Memory B cell (primary cell): ENCODE results near the gene FAM50A.

Source experiments
- ATAC-seq: fragments of 150-1000 bp; cut with Tn5 transposase; 2 replicates; pipeline ENCODE4 v1.10.0; 2021; ENCODE audit warnings: low read depth, mild to moderate bottlenecking, moderate library complexity
- DNase-seq, 2 donors: peaks; one replicate each; pipeline ENCODE4 v3.0.0; 2022; ENCODE audit warnings: low spot score in 2 of 2
- H3K27ac Mint-ChIP-seq: one replicate; pipeline ENCODE4 v1.8.0; 2022; ENCODE audit warnings: mild to moderate bottlenecking, moderate library complexity, mixed read lengths
- H3K27me3 Mint-ChIP-seq: one replicate; pipeline ENCODE4 v1.8.0; 2022; ENCODE audit warnings: mixed read lengths
- H3K36me3 Mint-ChIP-seq: one replicate; pipeline ENCODE4 v1.8.0; 2022; ENCODE audit warnings: mild to moderate bottlenecking, mixed read lengths
- H3K4me1 Mint-ChIP-seq: one replicate; pipeline ENCODE4 v1.8.0; 2022; ENCODE audit warnings: mixed read lengths
- H3K4me3 Mint-ChIP-seq: one replicate; pipeline ENCODE4 v1.8.0; 2022; ENCODE audit warnings: mild to moderate bottlenecking, moderate library complexity, mixed read lengths
- H3K9me3 Mint-ChIP-seq: one replicate; pipeline ENCODE4 v1.8.0; 2022; ENCODE audit warnings: mixed read lengths

Gene FAM50A

DNA sequence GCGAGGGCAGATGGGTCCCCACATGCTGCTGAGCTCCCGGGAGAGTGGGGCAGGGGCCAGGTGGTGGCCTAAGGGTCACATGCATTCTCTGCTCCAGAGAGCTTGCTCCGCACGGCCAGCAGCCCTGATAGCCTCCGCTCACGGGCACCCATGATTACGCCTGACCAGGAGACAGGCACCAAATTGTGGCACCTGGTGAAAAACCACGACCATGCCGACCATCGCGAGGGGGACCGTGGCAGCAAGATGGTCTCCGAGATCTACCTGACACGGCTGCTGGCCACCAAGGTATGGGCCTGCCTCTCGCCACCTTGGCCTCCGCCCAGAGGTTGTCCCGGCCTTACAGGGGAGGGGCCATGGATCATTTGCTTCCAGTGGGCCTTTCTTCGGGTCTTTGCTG is 25.9 kb downstream of the FAM50A start:
- H3K4me3 Mint-ChIP-seq, result no peak overlapping the region
- no peak overlapping the region for H3K27ac Mint-ChIP-seq
- H3K36me3 Mint-ChIP-seq, result peaks cover 7% of the 10 kb centered on the region

DNA sequence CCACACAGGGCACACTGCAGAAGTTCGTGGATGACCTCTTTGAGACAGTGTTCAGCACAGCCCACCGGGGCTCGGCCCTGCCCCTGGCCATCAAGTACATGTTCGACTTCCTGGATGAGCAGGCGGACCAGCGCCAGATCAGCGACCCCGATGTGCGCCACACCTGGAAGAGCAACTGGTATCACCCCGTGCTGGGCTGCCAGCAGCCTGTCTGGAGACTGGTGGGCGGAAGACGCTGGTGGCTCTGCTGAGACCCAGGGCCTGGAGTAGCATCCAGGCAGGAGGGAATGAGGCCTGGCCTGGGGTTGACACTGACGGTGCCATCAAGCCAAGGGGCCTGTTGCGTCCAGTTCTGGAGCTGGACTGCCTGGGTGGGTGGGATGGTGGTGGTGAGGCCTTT is 26.5 kb downstream of the FAM50A start:
- ATAC-seq (no peak), DNase-seq (no peak)
- no peaks in the 10 kb centered on the region for H3K9me3 Mint-ChIP-seq
- peaks cover 7% of the 10 kb centered on the region for H3K36me3 Mint-ChIP-seq
- no peak overlapping the region for H3K27ac Mint-ChIP-seq
- no peaks in the 10 kb centered on the region for H3K27me3 Mint-ChIP-seq
- no peaks in the 10 kb centered on the region for H3K4me1 Mint-ChIP-seq
- H3K4me3 Mint-ChIP-seq, result no peak overlapping the region

More for the DNA sequence above, 25.9 kb downstream of the FAM50A start:
- no peak for DNase-seq
- no peak for ATAC-seq
- H3K27me3 Mint-ChIP-seq, result no peaks in the 10 kb centered on the region
- H3K4me1 Mint-ChIP-seq, result no peaks in the 10 kb centered on the region
- H3K9me3 Mint-ChIP-seq, result no peaks in the 10 kb centered on the region

DNA sequence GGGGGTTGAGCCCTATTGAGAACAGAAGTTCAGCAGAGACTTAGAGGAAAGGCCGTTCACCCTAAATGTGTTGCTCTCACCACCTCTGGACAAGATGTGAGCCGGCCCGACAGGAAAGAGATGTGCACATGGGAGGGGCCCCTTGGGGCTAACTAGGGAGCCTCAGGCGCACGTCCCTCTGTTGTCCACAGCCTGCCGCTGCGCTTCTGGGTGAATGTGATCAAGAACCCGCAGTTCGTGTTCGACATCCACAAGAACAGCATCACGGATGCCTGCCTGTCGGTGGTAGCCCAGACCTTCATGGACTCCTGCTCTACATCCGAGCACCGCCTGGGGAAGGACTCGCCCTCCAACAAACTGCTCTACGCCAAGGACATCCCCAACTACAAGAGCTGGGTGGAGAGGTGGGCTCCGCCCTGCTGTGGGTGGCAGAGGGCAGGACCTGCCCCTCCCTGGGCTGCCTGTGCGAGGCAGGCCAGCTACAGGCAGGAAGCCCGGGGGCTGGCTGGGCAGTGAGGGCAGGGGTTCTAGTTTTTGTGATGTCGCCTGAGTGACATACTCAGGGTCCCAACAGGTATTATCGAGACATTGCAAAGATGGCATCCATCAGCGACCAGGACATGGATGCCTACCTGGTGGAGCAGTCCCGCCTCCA is 27.1 kb downstream of the FAM50A start:
- Mint-ChIP-seq H3K9me3 (no peaks in the 10 kb centered on the region), H3K4me3 (no peak overlapping the region), H3K27me3 (no peaks in the 10 kb centered on the region), H3K4me1 (no peaks in the 10 kb centered on the region), H3K27ac (no peak overlapping the region), H3K36me3 (peaks cover 5% of the 10 kb centered on the region)
- DNase-seq, result no peak
- no peak for ATAC-seq

DNA sequence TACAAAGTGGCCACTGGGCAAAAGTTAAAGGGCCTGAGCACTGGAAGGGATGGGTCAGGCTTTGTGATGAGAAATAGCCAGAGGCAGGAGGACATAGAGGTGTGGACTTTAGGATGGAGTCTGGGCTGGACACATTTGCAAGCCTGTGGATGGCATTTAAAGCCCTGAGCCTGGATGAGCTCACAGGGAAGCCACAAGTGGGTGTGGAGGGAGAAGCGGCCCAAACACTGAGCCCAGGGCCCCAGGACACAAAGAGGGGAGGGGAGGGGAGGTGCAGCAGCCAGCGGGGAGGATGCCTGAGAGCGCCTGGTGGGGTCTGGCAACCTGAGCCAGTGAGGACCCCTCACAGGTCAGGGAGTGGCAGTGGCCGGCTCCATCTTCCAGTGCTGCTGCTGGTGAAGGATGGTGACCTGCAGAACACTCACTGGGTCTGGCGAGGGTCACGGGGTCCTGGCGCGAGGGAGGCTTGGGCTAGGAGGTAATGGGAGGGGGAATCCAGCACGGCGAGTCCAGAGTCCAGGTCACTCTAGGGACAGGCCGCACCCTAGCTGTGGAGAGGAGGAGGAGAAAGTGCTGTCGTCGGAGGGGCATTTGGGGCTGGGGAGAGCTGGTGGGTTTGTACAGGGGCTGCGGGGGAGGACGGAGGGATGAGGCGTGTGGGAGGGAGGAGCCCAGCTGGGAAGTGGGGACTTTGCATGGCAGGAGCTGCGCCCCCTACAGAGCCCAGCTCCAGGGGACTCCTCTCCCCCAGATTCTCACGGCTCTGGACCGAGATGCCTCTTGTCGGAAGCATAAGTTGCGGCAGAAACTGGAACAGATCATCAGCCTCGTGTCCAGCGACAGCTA is 28.1 kb downstream of the FAM50A start:
- no peaks in the 10 kb centered on the region for H3K27me3 Mint-ChIP-seq
- no peak overlapping the region for H3K27ac Mint-ChIP-seq
- no peak overlapping the region for H3K4me3 Mint-ChIP-seq
- no peaks in the 10 kb centered on the region for H3K9me3 Mint-ChIP-seq
- peaks cover 5% of the 10 kb centered on the region for H3K36me3 Mint-ChIP-seq
- DNase-seq (no peak), ATAC-seq (no peak)
- H3K4me1 Mint-ChIP-seq, result no peaks in the 10 kb centered on the region

DNA sequence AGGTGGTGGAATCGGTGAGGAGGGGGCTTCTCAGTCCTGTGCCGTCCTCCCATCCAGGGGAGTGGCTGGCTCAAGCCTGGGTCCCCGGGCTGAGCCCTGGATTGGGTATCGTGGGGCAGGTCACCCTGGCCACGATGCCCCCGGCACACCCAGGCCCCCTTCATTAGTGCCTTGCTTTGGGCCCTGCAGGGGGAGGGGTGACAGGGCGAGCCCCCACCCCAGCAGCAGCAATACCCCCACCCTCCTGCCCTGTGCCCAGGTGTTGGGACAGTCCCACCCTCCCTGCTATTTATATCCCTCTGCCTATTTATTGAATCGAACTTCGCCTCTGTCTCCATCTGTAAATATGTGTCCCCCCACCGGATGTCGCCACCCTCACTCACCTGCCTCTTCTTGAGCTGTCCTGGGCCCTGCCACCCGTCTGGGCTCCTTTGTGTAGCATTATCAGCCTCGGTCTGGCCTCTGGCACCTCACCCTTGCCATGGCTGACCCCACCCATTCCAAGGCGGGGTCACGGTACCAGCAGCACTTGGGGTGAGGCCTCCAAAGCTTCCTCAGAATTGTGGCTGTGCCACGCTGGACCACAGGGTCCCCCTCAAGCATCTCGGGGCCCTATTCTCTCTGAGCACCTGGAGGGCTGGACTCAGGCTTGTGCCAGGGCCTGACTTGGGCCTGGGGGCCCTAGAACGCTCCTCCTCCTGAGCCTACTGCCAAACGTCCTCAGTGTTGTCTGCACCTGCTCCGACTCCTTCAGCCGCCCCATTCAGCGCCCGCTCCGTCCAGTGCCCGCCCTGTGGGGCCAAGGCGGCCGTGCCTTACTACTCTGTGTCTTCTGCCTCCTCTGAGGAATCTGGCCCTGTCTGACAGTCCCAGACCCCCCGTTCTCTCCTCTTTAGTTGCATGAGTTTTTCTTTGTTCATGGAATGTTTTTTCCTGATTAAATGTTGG is 29.0 kb downstream of the FAM50A start:
- Mint-ChIP-seq H3K9me3 (no peaks in the 10 kb centered on the region), H3K4me1 (no peaks in the 10 kb centered on the region), H3K27ac (peak overlapping the region; percentile 51), H3K36me3 (peaks cover 5% of the 10 kb centered on the region), H3K27me3 (no peaks in the 10 kb centered on the region), H3K4me3 (no peak overlapping the region)
- DNase-seq, result no peak
- no peak for ATAC-seq

DNA sequence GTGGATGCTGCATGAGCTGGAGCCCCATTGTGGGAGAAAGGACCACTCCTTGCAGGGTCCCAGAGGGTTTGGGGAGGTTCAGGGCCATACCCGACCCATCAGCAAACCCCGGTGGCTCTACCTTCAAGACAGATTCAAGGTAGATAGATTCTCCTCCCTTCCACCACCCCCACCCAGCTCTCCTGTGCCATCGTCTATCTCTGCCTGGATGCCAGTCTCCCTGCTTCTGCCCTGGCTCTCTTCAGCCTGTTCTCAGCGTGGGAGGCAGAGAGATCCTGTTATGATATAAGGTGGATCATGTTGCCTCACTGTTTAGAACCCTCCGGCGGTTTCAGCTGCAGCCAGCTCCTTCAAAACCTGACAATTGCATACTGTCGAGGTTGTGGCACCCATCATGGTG is 29.7 kb downstream of the FAM50A start:
- ATAC-seq (no peak), DNase-seq (no peak)
- H3K9me3 Mint-ChIP-seq, result no peaks in the 10 kb centered on the region
- H3K4me1 Mint-ChIP-seq, result peaks cover 4% of the 10 kb centered on the region
- no peak overlapping the region for H3K4me3 Mint-ChIP-seq
- no peak overlapping the region for H3K27ac Mint-ChIP-seq
- no peaks in the 10 kb centered on the region for H3K27me3 Mint-ChIP-seq
- H3K36me3 Mint-ChIP-seq, result peaks cover 5% of the 10 kb centered on the region

DNA sequence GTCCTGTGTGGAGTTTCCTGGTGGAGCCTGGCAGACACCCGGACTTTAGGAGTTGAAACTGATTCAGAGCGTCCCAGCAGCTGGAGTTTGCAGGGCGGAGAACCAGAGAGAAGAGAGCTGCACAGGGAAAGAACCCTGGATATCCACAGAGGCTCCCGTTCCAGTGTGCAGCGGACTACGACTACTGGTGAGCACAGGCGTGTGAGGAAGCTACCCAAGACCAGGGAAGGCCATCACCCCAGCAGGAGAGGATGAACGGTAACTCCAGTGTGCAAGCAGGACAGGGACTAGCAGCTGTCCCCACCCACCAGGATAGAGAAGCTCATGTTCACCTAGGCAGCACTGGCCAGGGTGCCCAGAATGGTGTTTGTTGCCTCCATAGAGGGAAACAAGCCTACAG is 32.9 kb downstream of the FAM50A start:
- no peak overlapping the region for H3K4me3 Mint-ChIP-seq
- H3K27ac Mint-ChIP-seq, result no peak overlapping the region
- DNase-seq, result no peak
- peaks cover 9% of the 10 kb centered on the region for H3K4me1 Mint-ChIP-seq
- H3K36me3 Mint-ChIP-seq, result peaks cover 3% of the 10 kb centered on the region
- H3K9me3 Mint-ChIP-seq, result no peaks in the 10 kb centered on the region
- ATAC-seq, result no peak
- no peaks in the 10 kb centered on the region for H3K27me3 Mint-ChIP-seq

DNA sequence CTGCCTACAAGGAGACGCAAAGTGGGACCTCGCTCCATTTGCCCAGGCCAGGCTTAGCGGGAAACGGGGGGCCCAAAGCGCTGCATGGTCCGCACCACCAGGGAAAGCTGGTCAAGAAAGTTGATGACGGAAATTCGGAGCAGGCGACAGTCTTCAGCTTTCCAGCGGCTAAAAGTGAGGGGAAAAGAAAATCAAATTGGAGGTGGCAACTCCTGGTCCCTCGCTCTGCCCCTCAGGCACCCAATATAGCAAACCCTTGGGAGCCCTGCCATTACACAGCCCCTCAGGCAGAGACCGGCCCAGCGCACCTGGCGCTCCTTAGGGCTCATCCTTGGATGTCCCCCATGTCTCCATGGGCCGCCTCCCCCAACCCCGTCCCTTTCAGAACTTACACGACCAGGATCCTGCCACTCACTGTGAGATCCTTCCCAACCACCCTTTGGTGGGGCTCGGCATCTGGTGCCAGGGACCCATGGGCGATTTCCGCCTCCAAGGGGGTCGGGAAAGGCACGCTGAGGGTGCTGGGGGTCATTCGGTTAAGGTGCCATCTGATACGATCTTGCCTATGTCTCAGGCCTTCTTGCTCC is 34.0 kb downstream of the FAM50A start:
- Mint-ChIP-seq H3K27ac (peak overlapping the region; percentile 95), H3K9me3 (no peaks in the 10 kb centered on the region), H3K36me3 (peaks cover 2% of the 10 kb centered on the region), H3K4me3 (peak overlapping the region; percentile 85), H3K27me3 (no peaks in the 10 kb centered on the region), H3K4me1 (peaks cover 13% of the 10 kb centered on the region)
- DNase-seq, result no peak
- ATAC-seq, result no peak

DNA sequence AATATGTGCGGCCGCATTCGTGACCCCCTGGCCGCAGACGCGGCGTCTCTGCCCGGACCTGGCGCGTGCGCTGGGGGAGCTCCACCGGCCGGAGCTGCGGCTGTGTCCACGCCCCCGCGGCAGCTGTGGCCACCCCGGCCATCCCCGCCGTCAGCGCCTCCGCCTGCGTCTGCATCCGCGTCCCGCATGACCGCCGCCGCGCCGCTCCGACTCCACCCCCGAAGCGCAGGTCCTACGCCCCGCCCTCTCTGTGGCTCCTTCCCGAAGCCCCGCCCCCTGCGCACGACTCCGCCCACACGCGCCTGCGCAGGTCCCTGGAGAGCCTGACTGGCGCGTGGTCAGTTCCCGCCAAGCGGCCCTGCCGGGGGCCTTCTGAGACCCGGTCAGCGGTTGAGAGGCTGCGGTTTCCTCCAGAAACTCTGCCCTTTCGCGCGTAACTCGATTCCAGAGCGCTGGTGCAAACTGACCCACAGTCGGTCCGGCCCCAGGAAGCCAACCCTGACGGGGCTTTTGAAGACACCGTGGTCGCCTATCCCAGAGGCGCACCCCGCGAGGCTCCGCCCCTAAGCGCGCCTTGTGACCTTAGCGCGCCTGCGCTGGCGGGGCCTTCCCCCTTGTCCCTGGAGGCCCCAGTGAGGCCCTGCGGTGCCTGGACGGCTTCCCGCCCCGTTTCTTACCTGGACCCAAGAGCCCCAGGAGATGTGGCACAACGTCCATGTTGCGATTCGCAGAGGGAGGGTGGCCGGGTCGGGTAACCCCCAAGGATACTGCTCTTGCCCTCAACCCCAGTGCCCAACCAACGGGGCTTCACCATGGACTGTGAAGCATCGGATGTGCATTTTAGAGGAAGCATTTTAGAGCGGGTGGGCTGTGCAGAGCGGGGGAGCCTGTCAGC is 35.0 kb downstream of the FAM50A start, which contains the start of gene LAGE3:
Gene LAGE3, minus strand, starts transcription at position 554 of the 895 bp plus-strand sequence. Its CDS starts 366 bp downstream, at position 188.
- H3K4me1 Mint-ChIP-seq, result peaks cover 16% of the 10 kb centered on the region
- no peaks in the 10 kb centered on the region for H3K27me3 Mint-ChIP-seq
- H3K36me3 Mint-ChIP-seq, result no peaks in the 10 kb centered on the region
- no peaks in the 10 kb centered on the region for H3K9me3 Mint-ChIP-seq
- DNase-seq (peak; percentile 94 to 97), ATAC-seq (peak; percentile 85)
- peak within 1 kb of the TSS; percentile 95 for H3K27ac Mint-ChIP-seq
- peak within 1 kb of the TSS; percentile 85 for H3K4me3 Mint-ChIP-seq

DNA sequence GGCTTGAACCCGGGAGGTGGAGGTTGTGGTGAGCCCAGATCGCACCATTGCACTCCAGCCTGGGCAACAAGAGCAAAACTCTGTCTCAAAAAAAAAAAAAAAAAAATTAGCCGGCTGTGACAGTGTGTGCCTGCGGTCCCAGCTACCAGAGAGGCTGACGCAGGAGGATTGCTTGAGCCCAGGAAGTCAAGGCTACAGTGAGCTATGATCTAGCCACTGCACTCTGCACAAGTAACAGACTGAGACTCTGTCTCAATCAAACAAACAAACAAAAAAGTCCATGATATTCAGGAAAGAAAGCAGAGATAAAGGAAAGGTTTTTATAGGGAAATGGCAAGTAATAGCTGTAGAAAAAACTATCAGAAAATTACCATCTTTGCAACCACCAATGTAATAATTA is 37.3 kb downstream of the FAM50A start:
- ATAC-seq, result no peak
- no peak for DNase-seq
- Mint-ChIP-seq H3K27ac (peak overlapping the region; percentile 68), H3K4me3 (peak overlapping the region; percentile 32), H3K4me1 (peaks cover 16% of the 10 kb centered on the region), H3K36me3 (no peaks in the 10 kb centered on the region), H3K27me3 (no peaks in the 10 kb centered on the region), H3K9me3 (no peaks in the 10 kb centered on the region)

DNA sequence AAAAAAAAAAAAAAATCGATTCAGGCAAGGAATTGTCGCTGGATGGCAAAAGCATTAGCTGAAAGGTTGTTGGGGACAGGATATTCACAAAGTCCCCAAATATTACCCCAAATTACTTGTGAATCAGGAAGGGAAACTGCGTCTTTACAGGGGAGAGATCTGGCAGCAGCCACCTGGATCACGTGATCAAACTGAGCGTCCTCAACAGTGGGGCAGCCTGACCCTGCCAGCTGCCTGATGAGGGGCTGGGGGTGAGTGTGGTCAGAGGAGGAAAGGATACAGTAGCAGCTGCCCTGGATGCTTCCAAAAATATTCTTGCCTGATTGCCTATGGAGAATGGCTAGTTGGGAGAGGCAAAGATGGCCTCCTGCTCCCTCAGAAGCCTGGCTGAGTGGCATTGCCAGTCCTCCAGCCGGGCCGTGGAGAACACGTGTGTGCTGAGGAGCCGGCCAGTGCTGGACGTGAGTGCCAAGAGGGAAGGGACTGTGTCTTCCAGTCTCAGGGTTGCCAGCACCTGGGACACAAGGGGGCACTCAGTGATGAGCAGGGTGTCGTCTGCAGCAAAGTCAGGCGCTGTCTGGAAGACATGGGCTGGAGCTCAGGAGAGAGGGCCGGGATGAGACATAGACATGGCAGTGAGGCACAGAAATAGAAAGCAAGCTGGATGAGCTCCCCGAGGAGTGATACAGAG is 38.1 kb downstream of the FAM50A start:
- ATAC-seq, result no peak
- Mint-ChIP-seq H3K27me3 (no peaks in the 10 kb centered on the region), H3K27ac (peak overlapping the region; percentile 77), H3K4me3 (peak overlapping the region; percentile 11), H3K9me3 (no peaks in the 10 kb centered on the region), H3K4me1 (peaks cover 16% of the 10 kb centered on the region), H3K36me3 (no peaks in the 10 kb centered on the region)
- no peak for DNase-seq

DNA sequence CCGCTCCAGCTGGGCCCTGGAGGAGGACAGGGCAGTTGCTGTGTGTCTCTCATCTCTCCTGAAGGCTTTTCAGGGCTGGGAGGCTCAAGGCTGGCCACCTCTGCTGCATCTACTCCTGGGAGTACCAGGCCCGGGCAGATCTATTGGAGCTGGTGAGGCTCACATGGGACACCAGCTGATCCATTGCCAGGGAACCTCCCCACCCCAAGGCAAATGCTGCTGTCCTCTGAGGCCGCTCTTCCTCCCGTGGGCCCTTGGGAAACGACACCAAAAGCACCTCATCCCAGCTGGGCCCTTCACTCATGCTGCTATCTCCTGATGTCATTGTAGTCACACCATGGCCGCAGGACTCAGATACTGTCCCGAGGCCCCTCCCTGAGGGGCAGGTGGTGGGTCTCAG is 38.8 kb downstream of the FAM50A start:
- peaks cover 16% of the 10 kb centered on the region for H3K4me1 Mint-ChIP-seq
- no peak overlapping the region for H3K27ac Mint-ChIP-seq
- no peaks in the 10 kb centered on the region for H3K9me3 Mint-ChIP-seq

More for the DNA sequence above, 38.8 kb downstream of the FAM50A start:
- Mint-ChIP-seq H3K4me3 (no peak overlapping the region), H3K36me3 (peaks cover under 1% of the 10 kb centered on the region), H3K27me3 (no peaks in the 10 kb centered on the region)
- DNase-seq, result no peak
- no peak for ATAC-seq
